HG03039 (cell line): ENCODE data around the gene TLR4.

Source experiments
- ATAC-seq: cut with Tn5 transposase; IDR thresholded peaks from one replicate; pipeline ENCODE4 v1.9.1; 2021; ENCODE audit warnings: mild to moderate bottlenecking, moderate library complexity; ENCODE audit not compliant: unreplicated experiment

The TLR4 gene

GRCh38 chr9:117709936-117710335, 5.7 kb downstream of the TLR4 start:
- ATAC-seq, result no peak

- ATAC-seq, result no peak
These were observed 10.1 kb downstream of the TLR4 start for GRCh38 chr9:117714282-117714681.

GRCh38 chr9:117715411-117715989, 11.3 kb downstream of the TLR4 start:
- no peak for ATAC-seq

GRCh38 chr9:117718085-117718484, 13.9 kb downstream of the TLR4 start:
- ATAC-seq, result peak; percentile 98

- ATAC-seq, result no peak
These were observed 14.5 kb downstream of the TLR4 start for GRCh38 chr9:117718701-117719100.

GRCh38 chr9:117719161-117719920, 15.1 kb downstream of the TLR4 start:
- no peak for ATAC-seq

GRCh38 chr9:117720066-117720465, 15.9 kb downstream of the TLR4 start:
- ATAC-seq, result no peak

- ATAC-seq, result no peak
These were observed 16.4 kb downstream of the TLR4 start for GRCh38 chr9:117720555-117720954.

GRCh38 chr9:117720987-117721386, 16.8 kb downstream of the TLR4 start:
- no peak for ATAC-seq

- no peak for ATAC-seq
These were observed 18.0 kb downstream of the TLR4 start for GRCh38 chr9:117722108-117722761.

- ATAC-seq, result no peak
These were observed 19.9 kb downstream of the TLR4 start for GRCh38 chr9:117723986-117724625.

GRCh38 chr9:117725426-117725887, 21.3 kb downstream of the TLR4 start:
- no peak for ATAC-seq

GRCh38 chr9:117729375-117729774, 25.2 kb downstream of the TLR4 start:
- ATAC-seq, result no peak

- no peak for ATAC-seq
These were observed 28.3 kb downstream of the TLR4 start for GRCh38 chr9:117732494-117732893.

- no peak for ATAC-seq
These were observed 29.3 kb downstream of the TLR4 start for GRCh38 chr9:117733465-117733864.

- no peak for ATAC-seq
These were observed 29.9 kb downstream of the TLR4 start for GRCh38 chr9:117734082-117734481.

GRCh38 chr9:117734523-117735314, 30.5 kb downstream of the TLR4 start:
- no peak for ATAC-seq

- no peak for ATAC-seq
These were observed 33.6 kb downstream of the TLR4 start for GRCh38 chr9:117737721-117738226.

GRCh38 chr9:117739206-117739605, 35.0 kb downstream of the TLR4 start:
- no peak for ATAC-seq

GRCh38 chr9:117739624-117740347, 35.6 kb downstream of the TLR4 start:
- no peak for ATAC-seq
